ENCODE measurements around the gene MAP1LC3B2. TPM values are rescaled to one million over a fixed set of nuclear protein-coding genes. Genes with fewer than 3 reads are reported as not detected.

The MAP1LC3B2 gene
- total RNA-seq, 2 experiments from 2014 or later, result 1.0 to 1.3 TPM

Other genes with a start within 250 kb of the MAP1LC3B2 start
- 10 to 100 TPM; 37.7 to 39.1 TPM for gene SPRING1, start 178.7 kb downstream of the MAP1LC3B2 start, total RNA-seq
- gene RNFT2, start 178.9 kb downstream of the MAP1LC3B2 start, total RNA-seq, result 10 to 100 TPM; 15.7 to 16.2 TPM

Measured in activated CD8-positive, alpha-beta memory T cell treated with anti-CD3 and anti-CD28 coated beads for 36 hours (primary cell).